ENCODE data around the gene P4HB.

P4HB gene

DNA sequence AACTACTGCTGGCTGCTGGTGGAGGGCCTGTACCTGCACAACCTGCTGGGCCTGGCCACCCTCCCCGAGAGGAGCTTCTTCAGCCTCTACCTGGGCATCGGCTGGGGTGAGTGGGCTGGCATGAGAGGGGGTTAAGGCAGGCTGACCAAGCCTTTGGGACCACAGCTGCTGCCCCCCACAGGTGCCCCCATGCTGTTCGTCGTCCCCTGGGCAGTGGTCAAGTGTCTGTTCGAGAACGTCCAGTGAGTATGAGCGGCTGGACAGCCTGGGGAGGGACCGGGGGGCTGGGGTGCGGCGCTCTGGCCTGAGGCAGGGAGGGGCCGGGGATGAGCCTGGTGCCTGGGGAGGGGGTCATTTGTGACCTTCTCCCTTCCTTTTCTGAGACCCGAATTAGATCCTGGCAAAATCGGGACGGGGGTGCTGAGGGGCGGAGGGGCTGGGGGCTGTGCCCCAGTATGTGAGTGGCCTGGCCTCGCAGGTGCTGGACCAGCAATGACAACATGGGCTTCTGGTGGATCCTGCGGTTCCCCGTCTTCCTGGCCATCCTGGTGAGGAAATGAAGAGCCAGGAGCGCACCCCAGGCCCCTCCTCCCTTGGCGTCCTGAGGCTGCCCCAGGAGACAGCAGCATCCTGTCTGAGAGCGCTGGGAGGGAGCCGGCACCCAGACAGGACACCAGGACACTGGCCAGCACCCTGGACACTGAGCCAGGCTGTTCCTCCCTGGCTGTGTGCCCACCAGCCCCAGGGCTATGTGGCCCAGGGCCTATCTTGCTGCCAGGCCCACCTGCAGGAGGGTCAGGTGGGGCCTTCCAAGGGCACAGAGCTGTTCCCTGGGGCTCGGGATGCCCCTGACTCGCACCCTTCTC, 48.4 kb downstream of the P4HB start:
- DNase-seq (ENCODE audit: low read depth, low spot score), result no peak

DNA sequence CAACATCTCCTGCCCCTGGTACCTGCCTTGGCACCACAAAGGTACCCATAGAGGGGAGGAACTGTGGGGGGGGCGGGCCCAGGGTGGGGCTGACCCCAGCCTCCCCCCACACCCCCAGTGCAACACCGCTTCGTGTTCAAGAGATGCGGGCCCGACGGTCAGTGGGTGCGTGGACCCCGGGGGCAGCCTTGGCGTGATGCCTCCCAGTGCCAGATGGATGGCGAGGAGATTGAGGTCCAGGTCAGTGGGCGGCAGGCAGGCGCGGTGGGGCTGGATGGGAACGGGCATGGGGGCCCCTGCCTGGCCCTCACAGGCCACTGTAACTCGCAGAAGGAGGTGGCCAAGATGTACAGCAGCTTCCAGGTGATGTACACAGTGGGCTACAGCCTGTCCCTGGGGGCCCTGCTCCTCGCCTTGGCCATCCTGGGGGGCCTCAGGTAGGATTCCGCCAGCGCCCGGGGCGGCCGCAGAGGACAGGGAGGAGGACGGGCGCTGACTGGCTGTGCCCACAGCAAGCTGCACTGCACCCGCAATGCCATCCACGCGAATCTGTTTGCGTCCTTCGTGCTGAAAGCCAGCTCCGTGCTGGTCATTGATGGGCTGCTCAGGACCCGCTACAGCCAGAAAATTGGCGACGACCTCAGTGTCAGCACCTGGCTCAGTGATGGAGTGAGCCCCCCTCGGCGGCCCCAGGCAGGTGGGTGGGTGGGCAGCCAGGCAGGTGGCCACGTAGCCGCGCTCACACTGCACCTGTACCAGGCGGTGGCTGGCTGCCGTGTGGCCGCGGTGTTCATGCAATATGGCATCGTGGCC, 49.2 kb downstream of the P4HB start:
- DNase-seq (ENCODE audit: low read depth, low spot score), result no peak

DNA sequence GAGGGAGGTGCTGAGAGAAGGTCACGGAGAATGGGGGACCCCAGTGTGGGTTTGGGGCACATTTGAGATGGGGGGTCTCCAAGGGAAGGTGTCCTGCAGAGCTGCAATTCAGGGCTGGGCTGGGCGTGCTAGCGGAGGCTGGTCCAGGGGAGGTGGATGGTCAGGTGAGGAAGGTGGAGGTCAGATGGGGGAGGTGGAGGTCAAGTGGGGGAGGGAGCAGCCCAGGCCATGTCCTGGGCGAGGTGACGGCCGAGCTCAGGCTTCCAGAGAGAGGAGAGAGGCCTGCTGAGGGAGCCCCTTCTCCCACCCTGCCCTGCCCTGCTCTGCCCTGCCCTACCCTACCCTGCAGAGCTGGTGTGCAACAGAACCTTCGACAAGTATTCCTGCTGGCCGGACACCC, 49.9 kb downstream of the P4HB start:
- no peak for DNase-seq (ENCODE audit: low read depth, low spot score)

DNA sequence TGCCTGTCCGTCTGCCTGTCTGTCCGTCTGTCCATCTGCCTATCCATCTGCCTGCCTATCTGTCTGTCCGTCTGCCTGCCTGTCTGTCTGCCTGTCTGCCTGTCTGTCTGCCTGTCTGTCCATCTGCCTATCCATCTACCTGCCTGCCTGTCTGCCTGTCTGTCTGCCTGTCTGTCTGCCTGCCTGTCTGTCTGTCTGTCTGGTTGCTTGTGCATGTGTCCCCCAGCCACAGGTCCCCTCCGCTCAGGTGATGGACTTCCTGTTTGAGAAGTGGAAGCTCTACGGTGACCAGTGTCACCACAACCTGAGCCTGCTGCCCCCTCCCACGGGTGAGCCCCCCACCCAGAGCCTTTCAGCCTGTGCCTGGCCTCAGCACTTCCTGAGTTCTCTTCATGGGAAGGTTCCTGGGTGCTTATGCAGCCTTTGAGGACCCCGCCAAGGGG, 50.8 kb downstream of the P4HB start:
- DNase-seq (ENCODE audit: low read depth, low spot score), result no peak

DNA sequence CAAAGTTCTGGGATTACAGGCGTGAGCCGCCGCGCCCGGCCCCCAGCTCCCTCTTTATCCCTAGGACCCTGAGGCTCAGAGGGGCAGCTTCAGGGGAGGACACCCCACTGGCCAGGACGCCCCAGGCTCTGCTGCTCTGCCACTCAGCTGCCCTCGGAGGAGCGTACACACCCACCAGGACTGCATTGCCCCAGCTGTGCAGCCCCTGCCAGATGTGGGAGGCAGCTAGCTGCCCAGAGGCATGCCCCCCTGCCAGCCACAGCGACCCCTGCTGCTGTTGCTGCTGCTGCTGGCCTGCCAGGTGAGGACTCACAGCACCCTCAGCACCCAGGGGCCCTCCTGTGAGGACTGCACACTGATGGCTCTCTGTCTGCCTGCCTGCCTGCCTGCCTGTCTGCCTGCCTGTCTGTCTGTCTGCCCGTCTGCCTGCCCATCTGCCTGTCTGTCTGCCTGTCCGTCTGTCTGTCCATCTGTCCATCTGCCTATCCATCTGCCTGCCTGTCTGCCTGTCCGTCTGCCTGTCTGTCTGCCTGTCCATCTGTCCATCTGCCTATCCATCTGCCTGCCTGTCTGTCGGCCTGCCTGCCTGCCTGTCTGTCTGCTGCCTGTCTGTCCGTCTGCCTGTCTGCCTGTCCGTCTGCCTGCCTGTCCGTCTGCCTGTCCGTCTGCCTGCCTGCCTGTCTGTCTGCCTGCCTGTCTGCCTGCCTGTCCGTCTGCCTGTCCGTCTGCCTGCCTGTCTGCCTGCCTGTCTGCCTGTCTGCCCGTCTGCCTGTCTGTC, 51.4 kb downstream of the P4HB start:
- DNase-seq (ENCODE audit: low read depth, low spot score), result no peak

DNA sequence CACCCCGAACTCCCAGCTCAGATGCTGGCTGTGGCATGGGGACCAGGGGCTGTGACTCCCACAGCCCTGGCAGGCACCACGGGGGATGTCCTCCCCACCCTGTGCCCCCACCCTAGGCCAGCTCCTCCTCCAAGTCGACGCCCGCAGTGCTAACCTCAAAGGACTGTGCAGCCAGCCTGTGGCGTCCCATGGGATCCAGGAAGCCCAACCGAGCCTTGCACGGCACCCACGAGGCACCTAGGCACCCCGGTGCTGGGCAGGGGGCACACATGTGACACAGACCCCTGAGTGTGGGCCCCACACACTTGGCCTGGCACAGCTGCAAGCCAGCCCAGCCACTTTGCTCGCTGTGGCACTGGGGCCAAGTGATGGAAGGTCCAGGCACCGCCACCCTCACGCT, 52.5 kb downstream of the P4HB start:
- no peak for DNase-seq (ENCODE audit: low read depth, low spot score)

DNA sequence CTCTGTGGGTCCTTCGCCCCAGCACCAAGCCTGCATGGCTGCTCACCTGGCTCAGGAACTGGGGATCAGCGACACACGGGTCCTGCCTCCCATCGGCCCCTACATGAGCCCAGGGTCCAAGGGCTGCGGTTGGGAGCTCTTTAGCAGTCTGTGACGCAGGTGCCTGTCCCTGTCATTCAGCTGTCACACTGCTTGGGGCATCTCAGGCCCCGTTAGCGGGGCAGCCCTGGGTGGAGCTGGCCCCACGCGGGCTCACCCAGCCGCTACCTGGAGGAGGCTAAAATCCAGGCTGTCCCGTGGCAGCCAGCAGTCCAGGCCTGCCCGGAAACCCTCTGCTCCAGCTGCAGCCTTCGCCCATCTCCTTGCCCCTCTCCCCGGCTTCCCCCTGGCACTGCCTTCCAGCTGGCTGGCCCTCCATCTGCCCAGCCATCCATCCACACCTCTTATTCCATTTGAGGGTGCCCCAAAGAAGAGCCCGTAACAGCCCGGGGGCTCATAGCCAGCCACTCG, 53.1 kb downstream of the P4HB start:
- no peak for DNase-seq (ENCODE audit: low read depth, low spot score)

DNA sequence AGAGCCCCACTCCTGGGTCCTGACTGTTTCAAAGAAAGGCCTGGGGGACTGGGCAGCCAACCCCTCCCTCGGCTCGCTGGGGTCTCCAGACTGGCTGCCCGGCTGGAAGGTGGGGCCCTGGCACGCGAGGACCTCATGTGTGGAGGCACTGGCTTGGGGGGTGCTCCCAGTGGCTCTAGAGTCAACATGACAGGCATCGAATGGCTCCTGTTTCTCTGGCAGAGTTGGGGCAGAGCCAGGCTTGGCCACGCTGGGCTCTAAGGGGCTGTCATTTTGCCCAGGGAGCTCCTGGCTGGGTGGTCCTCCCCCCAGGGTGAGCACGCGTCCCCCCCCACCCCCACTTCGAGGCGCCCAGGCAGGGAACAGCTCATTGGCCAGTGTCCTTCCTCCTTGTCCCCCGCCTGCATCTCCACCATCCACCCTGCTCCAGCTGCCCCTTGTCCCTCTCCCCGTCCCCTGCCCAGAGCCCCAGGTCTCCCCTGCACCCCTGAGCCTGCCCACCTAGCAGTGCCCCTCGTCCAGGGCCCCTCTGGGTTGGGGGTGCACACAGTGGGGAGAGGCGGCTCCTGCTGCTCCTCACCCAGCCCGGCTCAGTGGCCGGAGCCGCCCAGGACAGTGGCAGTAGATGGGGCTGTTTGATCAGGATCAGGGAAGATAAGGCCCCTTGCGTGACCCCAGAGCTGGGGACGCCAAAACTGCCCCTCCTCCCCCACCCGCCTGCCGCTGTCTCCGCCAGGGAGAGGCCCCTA, 53.7 kb downstream of the P4HB start:
- no peak for DNase-seq (ENCODE audit: low read depth, low spot score)

DNA sequence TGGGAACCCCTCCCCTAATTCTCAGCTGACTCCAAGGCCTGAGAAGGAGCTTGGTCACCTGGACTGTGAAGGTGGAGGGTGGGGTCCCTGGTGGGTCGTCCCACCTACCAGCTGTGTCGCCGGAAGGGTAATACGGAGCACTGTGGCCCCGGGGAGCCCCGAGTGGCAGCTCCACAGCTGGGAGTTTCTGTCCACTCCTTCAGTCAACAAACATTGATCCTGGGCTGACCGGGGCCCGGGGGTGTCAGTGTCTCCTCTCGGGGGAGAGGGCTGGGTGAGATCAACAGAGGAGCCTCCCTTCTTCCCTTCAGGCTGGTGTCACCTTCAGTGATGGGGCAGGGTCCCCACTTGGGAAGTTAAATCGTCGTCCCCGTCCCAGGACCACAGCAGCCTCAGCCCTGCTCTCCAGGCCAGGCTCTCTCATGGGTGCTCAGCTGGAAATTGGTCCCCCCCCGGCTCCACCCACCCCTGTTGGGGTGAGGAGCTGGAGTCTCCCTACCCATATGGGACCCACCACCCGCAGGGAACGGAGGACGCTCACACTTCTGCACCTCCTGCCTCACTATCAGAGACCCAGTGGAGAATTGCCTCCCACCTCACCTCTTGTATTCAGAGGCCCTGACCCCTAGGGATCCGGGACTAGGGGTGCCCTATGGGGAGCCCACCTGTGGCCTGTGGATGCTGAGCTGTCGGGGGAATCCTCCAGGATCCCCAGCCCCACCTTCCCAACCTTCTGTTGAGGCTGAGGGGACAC, 54.5 kb downstream of the P4HB start:
- no peak for DNase-seq (ENCODE audit: low read depth, low spot score)

DNA sequence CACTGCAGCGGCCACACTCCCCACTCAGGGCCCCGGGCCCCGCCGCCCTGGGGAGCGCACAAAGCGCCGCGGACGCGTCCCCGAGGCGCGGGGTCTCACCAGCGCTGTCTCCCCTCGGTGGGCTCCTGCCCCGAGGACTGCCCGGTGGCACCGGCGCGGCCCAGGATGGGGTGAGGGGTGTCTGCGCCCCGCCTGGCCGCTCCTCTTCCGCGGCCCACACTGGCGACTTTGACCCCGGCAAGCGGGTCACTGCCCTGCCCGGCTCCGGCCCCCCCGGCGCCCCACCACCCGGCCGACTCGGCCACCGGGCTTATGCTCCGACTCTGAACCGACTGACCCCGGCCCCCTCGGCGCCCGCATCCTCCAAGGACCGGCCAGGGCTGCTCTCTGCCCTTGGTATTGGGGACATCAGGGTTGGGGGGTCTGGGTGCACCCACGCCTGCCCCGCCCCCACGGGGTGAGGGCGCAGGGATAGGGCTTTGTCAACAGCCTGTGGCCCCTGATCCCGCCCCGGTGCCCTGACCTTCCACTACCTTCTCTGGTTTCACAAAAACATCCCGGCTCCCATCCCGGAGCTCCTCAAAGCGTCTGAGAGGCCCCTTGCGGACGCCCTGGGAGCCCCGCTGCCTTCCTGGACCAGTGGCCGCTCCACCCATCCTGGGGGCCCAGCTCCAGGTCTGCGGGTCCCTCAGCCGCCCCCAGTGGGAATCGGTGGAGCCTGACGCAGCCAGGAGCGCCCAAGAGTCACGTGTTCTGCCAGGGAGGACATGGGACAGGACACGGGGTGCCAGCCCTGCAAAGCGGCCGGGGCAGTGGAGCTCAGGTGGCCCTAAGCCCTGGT, 55.6 kb downstream of the P4HB start:
- DNase-seq (ENCODE audit: low read depth, low spot score), result no peak

DNA sequence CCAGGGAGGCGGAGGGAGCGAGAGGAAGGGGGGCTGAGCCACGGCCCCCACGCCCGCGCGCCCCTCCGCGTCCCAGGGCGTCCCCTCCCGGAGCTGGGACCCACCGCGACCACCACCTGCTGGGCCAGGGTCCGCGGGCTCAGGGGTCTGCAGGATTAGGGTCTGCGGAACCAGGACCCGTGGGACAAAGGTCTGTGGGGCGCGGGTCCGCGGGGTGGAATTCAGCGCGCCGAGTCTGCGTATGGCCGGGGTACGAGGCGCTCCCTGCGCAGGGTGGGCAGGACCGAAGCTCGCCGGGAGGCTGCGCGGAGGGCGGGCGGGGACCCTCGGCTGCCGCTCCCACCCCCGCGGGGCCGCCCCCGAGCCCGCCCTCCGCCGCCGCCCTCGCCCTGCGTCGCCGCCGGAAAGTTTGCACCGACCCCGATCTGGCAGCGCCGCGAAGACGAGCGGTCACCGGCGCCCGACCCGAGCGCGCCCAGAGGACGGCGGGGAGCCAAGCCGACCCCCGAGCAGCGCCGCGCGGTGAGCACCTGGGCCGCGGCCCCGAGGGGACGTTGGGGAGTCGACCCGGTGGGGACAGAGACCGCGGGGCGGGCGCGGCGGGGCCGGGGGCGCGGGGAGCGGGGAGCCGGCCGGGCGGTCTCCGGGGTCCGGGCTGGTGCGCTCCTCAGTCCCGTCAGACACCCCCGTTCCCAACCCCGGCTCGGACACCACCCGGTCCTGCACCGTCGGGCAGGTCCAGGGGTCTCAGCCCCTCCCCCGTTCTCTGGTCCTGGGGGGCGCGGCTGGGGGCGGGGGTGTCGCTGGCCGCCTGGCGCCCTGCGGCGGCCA, 56.4 kb downstream of the P4HB start, which contains the start of gene GCGR:
Gene GCGR (plus strand): TSS at position 423 of the 831 bp plus-strand sequence. CDS start 4,869 bp downstream, outside the sequence.
- DNase-seq (ENCODE audit: low read depth, low spot score), result no peak

DNA sequence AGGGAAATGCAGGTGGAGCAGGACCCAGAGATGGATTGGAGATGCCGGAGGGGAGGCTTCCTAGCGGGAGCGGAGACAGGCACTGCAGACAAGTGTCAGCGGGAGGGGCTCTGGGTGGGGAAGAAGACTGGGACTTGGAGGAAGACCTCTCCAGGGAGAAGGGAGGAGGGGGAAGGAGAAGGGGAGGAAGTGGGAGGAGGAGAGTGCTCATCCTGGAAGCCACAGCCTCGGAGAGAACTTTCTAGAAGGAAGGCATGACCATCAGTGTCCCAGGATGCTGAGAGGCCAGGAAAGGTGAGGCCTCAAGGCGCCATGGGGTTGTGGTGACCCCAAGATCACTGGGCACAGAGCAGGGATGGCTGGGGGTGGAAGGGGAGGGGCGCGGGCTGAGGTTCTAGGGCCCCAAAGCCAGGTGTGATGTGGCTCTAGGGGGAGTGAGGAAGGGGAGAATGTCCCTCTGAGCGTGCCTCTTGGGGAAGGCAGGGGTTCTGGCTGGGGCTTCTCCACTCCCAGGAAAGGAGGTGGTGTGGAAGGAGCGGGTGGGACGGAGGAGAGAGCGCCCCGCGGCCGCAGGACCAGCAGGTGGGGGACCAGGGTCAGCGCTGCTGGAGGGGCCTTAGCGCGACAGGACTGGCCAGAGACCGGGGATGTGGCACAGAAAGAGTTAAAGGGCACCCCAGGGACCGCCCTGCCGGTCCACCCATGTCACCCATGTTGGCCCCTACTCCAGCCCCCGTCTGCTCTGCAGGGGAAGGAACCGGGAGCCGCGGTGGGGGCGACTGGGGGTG, 57.3 kb downstream of the P4HB start:
- no peak for DNase-seq (ENCODE audit: low read depth, low spot score)

DNA sequence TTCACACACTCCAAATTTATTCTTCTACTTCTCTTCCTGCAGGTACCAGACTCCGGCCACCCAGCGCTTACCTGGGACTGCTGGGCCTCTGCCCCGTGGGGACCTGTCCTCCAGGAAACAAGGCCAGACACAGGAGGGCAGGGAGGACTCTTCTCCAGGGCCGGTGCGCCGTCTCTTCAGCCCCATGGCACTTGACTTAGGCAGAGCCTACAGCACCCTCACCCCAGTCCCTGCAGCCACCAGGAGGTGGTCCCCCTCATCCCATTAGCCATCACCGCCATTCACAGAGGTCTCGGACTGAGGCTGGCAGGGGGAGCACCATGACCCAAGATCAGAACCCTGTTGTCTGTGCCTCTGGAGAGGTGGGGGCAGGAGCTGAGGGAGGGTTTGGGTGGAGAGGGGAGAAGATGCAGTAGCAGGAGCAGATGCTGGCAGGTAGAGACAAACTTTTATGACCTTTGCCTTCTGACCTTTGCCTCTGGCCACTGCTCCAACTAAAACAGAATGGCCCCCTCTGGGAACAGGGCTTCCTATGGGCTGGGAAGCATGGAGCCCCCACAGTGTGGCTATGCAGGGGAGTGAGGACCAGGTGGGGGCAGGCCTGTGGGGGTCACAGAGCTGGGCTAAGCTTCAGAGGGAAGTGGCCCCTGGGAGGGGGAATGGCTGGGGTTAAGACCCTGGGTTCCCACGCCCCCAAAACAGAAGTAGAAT, 58.1 kb downstream of the P4HB start:
- DNase-seq (ENCODE audit: low read depth, low spot score), result no peak

DNA sequence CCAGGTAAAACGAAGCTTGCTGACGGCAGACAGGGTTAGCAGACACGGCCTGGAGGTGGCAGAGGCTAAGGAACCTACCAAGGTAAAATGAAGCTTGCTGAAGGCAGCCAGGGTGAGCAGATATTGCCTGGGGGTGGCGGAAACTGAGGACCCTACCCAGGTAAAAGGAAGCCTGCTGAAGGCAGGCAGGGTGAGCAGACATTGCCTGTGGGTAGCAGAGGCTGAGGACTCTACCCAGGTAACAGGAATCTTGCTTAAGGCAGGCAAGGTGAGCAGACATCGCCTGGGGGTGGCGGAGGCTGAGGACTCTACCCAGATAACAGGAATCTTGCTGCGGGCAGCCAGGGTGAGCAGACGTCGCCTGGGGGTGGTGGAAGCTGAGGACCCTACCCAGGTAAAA, 59.0 kb downstream of the P4HB start:
- DNase-seq (ENCODE audit: low read depth, low spot score), result no peak

DNA sequence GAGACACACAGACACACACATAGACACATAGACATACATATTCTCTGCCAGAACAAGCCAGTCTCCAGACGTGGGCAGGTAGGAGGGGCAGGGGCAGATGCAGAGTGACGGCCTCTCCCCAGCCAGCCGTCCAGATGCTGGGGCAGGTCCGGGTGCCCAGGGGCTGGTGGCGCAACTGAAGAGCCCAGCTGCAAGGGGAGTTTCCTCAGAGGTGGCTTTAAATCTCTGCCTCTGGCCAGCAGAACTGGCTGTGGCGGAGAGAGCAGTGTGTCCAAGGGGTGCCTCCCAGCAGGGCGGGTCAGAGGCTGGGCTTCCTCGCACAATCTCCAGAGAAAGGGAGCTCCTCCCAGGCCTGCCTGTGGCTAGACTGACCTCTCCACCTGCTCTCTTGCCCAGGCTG, 65.8 kb downstream of the P4HB start:
- no peak for DNase-seq (ENCODE audit: low read depth, low spot score)

DNA sequence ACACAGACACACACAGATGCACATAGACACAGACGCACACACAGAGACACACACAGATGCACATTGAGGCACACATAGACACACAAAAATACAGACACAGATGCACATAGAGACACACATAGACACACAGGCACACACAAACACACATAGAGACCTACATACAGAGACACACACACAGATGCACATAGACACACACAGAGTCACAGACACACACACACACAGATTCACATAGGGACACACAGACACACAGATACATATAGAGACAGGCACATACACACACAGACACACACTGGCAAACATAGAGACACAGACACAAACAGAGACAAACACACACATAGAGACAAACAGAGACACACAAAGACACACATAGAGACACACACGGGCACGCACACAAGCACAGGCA, 66.3 kb downstream of the P4HB start:
- DNase-seq (ENCODE audit: low read depth, low spot score), result no peak
